ENCODE measurements around the gene MBD3.

Gene MBD3

DNA sequence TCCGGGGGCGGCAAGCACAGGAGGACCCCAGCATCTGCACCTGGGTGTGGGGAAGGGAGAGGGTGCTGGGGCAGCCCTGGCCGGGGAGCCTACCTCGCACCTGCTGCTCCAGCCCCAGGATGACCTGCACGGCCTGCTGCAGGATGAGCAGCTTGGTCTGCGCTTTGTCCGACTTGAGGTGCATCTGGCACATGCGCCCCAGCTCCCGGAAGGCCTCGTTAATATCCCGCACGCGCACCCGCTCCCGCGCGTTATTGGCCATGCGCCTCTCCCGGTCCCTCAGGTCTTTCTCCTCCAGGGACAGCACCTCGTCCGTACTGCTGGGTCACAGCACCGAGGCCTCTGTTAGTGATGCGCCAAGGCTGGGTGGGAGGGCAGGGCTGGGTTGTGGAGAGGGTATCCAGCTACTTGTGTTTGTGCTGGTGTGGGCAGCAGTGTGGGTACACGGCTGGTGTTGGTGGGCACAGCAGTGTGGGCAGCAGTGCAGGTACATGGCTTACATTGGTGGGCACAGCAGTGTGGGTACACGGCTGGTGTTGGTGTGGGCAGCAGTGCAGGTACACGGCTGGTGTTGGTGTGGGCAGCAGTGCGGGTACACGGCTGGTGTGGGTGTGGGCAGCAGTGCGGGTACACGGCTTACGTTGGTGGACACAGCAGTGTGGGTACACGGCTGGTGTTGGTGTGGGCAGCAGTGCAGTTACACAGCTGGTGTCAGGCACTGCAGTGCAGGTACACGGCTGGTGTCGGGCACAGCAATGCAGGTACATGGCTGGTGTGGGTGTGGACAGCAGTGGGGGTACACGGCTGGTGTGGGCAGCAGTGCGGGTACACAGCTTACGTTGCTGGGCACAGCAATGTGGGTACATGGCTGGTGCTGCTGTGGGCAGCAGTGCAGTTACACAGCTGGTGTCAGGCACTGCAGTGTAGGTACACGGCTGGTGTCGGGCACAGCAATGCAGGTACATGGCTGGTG is 19.7 kb upstream of the MBD3 start:
- Histone ChIP-seq H3K4me2 (ENCODE audit: low read depth, low read length) (no peak overlapping the region), H3K4me1 (ENCODE audit: low read length) (peaks cover 7% of the 10 kb centered on the region), H3K4me3 (ENCODE audit: low read length) (no peak overlapping the region), H2AFZ (ENCODE audit: low read length) (no peak overlapping the region), H3K27ac (ENCODE audit: low read length) (no peak overlapping the region), H3K27me3 (replicated peaks; ENCODE audit: insufficient read depth, low read length) (no peaks in the 10 kb centered on the region), H3K79me2 (ENCODE audit: low read length) (peaks cover 41% of the 10 kb centered on the region), H3F3A (ENCODE audit: insufficient read depth, low read length) (peaks cover 36% of the 10 kb centered on the region), H3K9ac (ENCODE audit: low read length) (no peak overlapping the region), H4K20me1 (ENCODE audit: insufficient read depth, low read length) (0 out of 2 replicates have a peak, but pooled peaks cover 3% of the 10 kb centered on the region), H3K9me3 (replicated peaks; ENCODE audit: insufficient read depth, low read length) (no peaks in the 10 kb centered on the region), H3K36me3 (replicated peaks; ENCODE audit: insufficient read depth, low read length) (peaks cover 25% of the 10 kb centered on the region), H3K9me2 (replicated peaks; ENCODE audit: insufficient read depth, low read length) (no peaks in the 10 kb centered on the region)
- DNase-seq, result no peak
- TF ChIP-seq, protein P1, sequence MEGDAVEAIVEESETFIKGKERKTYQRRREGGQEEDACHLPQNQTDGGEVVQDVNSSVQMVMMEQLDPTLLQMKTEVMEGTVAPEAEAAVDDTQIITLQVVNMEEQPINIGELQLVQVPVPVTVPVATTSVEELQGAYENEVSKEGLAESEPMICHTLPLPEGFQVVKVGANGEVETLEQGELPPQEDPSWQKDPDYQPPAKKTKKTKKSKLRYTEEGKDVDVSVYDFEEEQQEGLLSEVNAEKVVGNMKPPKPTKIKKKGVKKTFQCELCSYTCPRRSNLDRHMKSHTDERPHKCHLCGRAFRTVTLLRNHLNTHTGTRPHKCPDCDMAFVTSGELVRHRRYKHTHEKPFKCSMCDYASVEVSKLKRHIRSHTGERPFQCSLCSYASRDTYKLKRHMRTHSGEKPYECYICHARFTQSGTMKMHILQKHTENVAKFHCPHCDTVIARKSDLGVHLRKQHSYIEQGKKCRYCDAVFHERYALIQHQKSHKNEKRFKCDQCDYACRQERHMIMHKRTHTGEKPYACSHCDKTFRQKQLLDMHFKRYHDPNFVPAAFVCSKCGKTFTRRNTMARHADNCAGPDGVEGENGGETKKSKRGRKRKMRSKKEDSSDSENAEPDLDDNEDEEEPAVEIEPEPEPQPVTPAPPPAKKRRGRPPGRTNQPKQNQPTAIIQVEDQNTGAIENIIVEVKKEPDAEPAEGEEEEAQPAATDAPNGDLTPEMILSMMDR (IDR thresholded peaks at IDR 0.05; ENCODE audit: low read length), result no peak
- TF ChIP-seq EZH2phosphoT487 (IDR thresholded peaks at IDR 0.05; ENCODE audit: low read length) (no peak), EZH2 (optimal IDR thresholded peaks at IDR 0.05; ENCODE audit: low read depth, low read length) (no peak)

DNA sequence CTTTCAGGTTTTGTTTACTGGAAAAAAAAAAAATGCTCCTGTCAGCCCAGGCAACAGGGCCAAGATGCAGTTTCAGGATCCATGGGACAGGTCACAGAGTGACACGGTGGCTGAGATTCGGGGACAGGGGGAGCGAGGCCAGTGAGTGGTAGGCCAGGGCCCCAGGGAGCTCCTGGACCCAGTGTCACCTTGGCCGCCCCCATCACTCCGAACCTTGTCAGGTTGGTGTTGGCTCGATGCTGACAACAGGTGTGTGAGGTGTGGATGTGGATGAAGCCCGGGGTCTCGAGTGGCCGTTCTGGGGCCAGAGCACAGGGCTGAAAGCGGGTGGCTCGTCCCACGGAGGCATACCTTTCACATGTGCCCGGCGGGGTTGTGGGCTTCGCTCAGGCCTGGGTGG is 18.7 kb upstream of the MBD3 start:
- no peak for TF ChIP-seq EZH2phosphoT487 (IDR thresholded peaks at IDR 0.05; ENCODE audit: low read length)
- TF ChIP-seq EZH2 (optimal IDR thresholded peaks at IDR 0.05; ENCODE audit: low read depth, low read length), result no peak
- TF ChIP-seq, protein P1 (IDR thresholded peaks at IDR 0.05; ENCODE audit: low read length), result no peak
- no peaks in the 10 kb centered on the region for H3K9me3 ChIP-seq (replicated peaks; ENCODE audit: insufficient read depth, low read length)
- H3K9me2 ChIP-seq (replicated peaks; ENCODE audit: insufficient read depth, low read length), result no peaks in the 10 kb centered on the region
- H3K79me2 ChIP-seq (ENCODE audit: low read length), result peaks cover 30% of the 10 kb centered on the region
- no peaks in the 10 kb centered on the region for H3K27me3 ChIP-seq (replicated peaks; ENCODE audit: insufficient read depth, low read length)
- H3K4me2 ChIP-seq (ENCODE audit: low read depth, low read length), result no peak overlapping the region
- peaks cover 5% of the 10 kb centered on the region; the same call in 1 of the 2 replicates for H3K4me1 ChIP-seq (ENCODE audit: low read length)
- no peak overlapping the region for H3K4me3 ChIP-seq (ENCODE audit: low read length)
- H3F3A ChIP-seq (ENCODE audit: insufficient read depth, low read length), result peaks cover 46% of the 10 kb centered on the region
- DNase-seq, result no peak
- no peak overlapping the region for H3K9ac ChIP-seq (ENCODE audit: low read length)
- H2AFZ ChIP-seq (ENCODE audit: low read length), result no peak overlapping the region
- no peak overlapping the region for H3K27ac ChIP-seq (ENCODE audit: low read length)
- H3K36me3 ChIP-seq (replicated peaks; ENCODE audit: insufficient read depth, low read length), result peaks cover 25% of the 10 kb centered on the region
- H4K20me1 ChIP-seq (ENCODE audit: insufficient read depth, low read length), result no peaks in the 10 kb centered on the region

DNA sequence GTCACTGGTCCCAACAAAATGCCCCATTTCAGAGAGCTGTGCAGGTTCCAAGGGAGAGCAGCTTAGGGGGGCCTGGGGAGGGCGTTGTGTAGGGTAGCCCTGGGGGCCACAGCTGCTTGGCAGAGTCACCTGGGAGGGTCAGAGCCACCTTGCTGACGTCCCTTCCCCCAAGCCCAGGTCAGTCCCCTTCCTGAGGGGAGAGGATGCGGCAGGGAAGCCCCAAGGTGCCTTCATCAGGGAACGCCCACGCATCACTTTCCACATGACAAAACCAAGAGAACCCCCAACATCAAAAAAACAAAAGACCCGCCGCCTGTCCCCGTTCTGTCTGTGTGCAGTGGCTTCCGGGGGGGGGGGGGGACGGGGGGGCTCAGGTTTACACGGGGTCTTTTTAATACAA is 17.9 kb upstream of the MBD3 start:
- peaks cover 54% of the 10 kb centered on the region for H3F3A ChIP-seq (ENCODE audit: insufficient read depth, low read length)

More for the DNA sequence above, 17.9 kb upstream of the MBD3 start:
- H3K36me3 ChIP-seq (replicated peaks; ENCODE audit: insufficient read depth, low read length), result peaks cover 21% of the 10 kb centered on the region
- no peaks in the 10 kb centered on the region for H3K27me3 ChIP-seq (replicated peaks; ENCODE audit: insufficient read depth, low read length)
- no peak overlapping the region for H3K27ac ChIP-seq (ENCODE audit: low read length)
- no peak overlapping the region for H3K9ac ChIP-seq (ENCODE audit: low read length)
- no peaks in the 10 kb centered on the region for H3K9me3 ChIP-seq (replicated peaks; ENCODE audit: insufficient read depth, low read length)
- DNase-seq, result no peak
- H4K20me1 ChIP-seq (ENCODE audit: insufficient read depth, low read length), result no peaks in the 10 kb centered on the region
- TF ChIP-seq EZH2phosphoT487 (IDR thresholded peaks at IDR 0.05; ENCODE audit: low read length) (no peak), EZH2 (optimal IDR thresholded peaks at IDR 0.05; ENCODE audit: low read depth, low read length) (no peak)
- TF ChIP-seq, protein P1 (IDR thresholded peaks at IDR 0.05; ENCODE audit: low read length), result no peak
- H3K4me2 ChIP-seq (ENCODE audit: low read depth, low read length), result no peak overlapping the region
- H3K4me3 ChIP-seq (ENCODE audit: low read length), result no peak overlapping the region
- H3K4me1 ChIP-seq (ENCODE audit: low read length), result peaks cover 8% of the 10 kb centered on the region; the same call in 1 of the 2 replicates
- peaks cover 25% of the 10 kb centered on the region for H3K79me2 ChIP-seq (ENCODE audit: low read length)
- no peak overlapping the region for H2AFZ ChIP-seq (ENCODE audit: low read length)
- H3K9me2 ChIP-seq (replicated peaks; ENCODE audit: insufficient read depth, low read length), result no peaks in the 10 kb centered on the region
